Lower leg skin (tissue), 3 donors: Measurements from ENCODE around the gene AKIRIN1.

Experiments
- POLR2A ChIP-seq, 2 donors: fragments of 450-650 bp; IDR thresholded peaks; one replicate each; pipeline ENCODE4 v1.6.1; 2016 to 2017; ENCODE audit warnings: antibody characterized with exemption in 2 of 2, mild to moderate bottlenecking in 1 of 2, moderate library complexity in 1 of 2
- TF ChIP-seq, protein P1 (sequence below), 3 donors: fragments of 450-650 bp; IDR thresholded peaks; one replicate each; pipeline ENCODE4 v1.5.1; 2016; ENCODE audit warnings: antibody characterized with exemption in 3 of 3, mild to moderate bottlenecking in 3 of 3, moderate library complexity in 2 of 3

DNA sequence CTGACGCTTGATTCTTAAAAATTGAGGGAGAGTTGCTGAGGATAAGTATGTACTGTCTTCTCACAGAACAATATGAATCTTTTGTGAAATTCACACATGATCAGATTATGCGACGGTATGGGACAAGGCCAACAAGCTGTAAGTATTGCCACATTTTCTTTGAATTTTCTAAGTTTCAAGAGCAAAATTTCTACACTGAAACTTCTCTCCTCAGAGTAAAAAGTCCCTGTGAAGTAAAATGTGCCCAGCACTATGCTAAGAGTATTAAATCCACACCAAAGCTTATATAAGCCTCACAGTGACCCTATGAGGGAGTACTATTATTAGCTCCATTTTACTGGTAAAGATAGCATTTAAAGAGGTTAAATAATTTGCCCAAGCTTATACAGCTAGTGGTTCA, 12.2 kb downstream of the AKIRIN1 start:
- TF ChIP-seq, protein P1, sequence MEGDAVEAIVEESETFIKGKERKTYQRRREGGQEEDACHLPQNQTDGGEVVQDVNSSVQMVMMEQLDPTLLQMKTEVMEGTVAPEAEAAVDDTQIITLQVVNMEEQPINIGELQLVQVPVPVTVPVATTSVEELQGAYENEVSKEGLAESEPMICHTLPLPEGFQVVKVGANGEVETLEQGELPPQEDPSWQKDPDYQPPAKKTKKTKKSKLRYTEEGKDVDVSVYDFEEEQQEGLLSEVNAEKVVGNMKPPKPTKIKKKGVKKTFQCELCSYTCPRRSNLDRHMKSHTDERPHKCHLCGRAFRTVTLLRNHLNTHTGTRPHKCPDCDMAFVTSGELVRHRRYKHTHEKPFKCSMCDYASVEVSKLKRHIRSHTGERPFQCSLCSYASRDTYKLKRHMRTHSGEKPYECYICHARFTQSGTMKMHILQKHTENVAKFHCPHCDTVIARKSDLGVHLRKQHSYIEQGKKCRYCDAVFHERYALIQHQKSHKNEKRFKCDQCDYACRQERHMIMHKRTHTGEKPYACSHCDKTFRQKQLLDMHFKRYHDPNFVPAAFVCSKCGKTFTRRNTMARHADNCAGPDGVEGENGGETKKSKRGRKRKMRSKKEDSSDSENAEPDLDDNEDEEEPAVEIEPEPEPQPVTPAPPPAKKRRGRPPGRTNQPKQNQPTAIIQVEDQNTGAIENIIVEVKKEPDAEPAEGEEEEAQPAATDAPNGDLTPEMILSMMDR (IDR thresholded peaks at IDR 0.05), result no peak
- TF ChIP-seq POLR2A (IDR thresholded peaks at IDR 0.05), result no peak
